Omental fat pad (tissue), 4 donors: ENCODE data around the gene SGK1. TPM values are rescaled to one million over a fixed set of nuclear protein-coding genes. Genes with fewer than 3 reads are reported as not detected.
A peak's percentile ranks its signal among the peaks of the same experiment; 100 is the strongest.

Experiments used
- ATAC-seq: fragments of 150-250 bp; one replicate; pipeline ENCODE4 v1.9.1; 2016; ENCODE audit warnings: mild to moderate bottlenecking, moderate library complexity; ENCODE audit not compliant: low FRiP score
- DNase-seq: peaks from one replicate; pipeline ENCODE4 v3.0.0-alpha.2; 2019; ENCODE audit warnings: low spot score
- total RNA-seq, 4 donors: library from RNA; depleted of rRNA; stranded (reverse); fragments of >200 nt; gene quantifications; one replicate each; pipeline ENCODE4 v1.1.0, GENCODE V29; 2016
- TF ChIP-seq, protein P1 (sequence below), 3 donors: fragments of 450-650 bp; IDR thresholded peaks; one replicate each; pipeline ENCODE4 v1.5.1; 2016 to 2017; ENCODE audit warnings: antibody characterized with exemption in 3 of 3, mild to moderate bottlenecking in 3 of 3, moderate library complexity in 2 of 3

The SGK1 gene
- total RNA-seq, 4 donors from 2014 or later, result 355 to 1,386 (median 540) TPM

DNA sequence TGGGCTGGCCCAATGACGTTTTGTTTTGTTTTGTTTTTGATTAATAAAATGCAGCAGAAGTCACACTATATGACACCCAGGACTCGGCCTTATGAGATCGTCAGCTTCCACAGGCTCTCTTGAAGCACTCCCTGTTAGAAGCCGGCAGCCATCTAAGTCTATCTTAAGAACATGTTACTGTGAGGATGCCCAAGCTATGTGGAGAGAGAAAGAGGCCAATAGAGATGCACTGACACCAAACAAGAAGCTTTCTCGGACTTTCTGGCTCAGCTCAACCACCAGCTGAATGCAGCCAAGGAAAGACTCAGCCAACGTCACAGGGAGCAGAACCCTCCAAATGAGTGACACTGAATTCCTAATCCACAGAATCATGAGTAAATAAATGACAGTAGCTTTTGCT, 14.0 kb downstream of the SGK1 start:
- DNase-seq (no peak), ATAC-seq (no peak)
- TF ChIP-seq, protein P1, sequence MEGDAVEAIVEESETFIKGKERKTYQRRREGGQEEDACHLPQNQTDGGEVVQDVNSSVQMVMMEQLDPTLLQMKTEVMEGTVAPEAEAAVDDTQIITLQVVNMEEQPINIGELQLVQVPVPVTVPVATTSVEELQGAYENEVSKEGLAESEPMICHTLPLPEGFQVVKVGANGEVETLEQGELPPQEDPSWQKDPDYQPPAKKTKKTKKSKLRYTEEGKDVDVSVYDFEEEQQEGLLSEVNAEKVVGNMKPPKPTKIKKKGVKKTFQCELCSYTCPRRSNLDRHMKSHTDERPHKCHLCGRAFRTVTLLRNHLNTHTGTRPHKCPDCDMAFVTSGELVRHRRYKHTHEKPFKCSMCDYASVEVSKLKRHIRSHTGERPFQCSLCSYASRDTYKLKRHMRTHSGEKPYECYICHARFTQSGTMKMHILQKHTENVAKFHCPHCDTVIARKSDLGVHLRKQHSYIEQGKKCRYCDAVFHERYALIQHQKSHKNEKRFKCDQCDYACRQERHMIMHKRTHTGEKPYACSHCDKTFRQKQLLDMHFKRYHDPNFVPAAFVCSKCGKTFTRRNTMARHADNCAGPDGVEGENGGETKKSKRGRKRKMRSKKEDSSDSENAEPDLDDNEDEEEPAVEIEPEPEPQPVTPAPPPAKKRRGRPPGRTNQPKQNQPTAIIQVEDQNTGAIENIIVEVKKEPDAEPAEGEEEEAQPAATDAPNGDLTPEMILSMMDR (IDR thresholded peaks at IDR 0.05), result no peak

DNA sequence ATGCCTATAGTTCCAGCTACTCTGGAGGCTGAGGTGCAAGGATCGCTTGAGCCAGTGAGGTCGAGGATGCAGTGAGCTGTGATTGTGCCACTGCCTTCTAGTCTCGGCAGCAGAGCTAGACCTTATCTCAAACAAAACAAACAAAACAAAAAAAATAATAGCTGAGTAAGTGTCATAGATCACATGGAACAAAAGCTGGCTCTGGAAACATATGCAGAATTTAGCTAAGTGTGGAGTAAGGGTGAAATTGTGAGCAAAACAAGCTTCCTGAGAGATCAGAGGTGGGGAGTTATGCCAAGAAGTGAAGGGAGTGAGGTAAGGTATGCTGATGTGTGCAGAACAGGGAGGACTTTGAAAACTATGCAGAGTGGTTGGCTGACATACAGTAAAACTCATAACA, 18.7 kb downstream of the SGK1 start:
- ATAC-seq, result peak; percentile 78
- TF ChIP-seq, protein P1 (IDR thresholded peaks at IDR 0.05), result no peak

DNA sequence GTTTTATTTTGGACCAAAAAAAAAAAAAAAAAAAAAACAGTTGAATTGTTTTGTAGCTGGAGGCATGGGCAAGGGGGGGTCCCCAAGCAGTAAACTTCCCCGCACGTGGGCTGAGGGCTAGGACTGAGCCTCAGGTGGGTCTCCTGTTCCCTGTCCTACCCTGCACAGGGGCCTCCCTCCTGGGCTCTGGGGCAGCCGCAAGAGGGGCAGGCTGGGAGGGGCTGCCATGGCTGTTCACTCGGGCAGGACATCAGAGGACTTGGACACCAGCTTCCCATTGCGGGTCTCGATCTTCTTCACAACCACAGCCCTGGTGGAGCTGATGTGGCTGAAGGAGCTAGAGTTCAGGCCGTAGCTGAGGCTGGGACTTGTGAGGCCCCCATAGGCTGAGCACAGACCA, 21.1 kb downstream of the SGK1 start:
- TF ChIP-seq, protein P1 (IDR thresholded peaks at IDR 0.05), result no peak
- no peak for ATAC-seq

More for the DNA sequence above, 18.7 kb downstream of the SGK1 start:
- no peak for DNase-seq

DNA sequence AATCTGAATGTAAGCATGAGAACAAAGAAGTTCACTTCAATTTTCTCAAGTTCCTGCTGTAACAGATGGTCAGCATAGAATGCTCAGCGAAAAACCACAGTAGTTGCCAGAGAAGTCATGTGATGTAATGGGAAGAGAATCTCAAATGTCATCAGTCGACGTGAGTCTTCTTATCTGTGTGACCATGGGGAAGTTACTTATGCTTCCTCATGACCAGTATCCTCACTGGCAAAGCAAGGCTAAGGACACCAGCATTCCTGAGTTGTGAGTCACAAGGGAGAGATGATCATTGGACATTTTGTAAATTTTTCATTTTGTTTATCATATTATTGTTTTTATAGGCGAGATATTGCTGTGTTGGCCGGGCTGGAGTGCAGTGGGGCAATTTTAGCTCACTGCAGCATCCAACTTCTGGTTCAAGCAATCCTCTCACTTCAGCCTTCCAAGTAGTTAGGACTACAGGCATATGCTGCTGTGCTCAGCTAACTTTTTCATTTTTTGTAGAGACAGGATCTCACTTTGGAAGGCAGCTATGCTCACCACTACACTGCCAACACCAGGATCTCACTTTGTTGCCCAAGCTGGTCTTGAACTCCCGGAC, 21.9 kb downstream of the SGK1 start:
- ATAC-seq (peak; percentile 77), DNase-seq (no peak)
- TF ChIP-seq, protein P1 (IDR thresholded peaks at IDR 0.05), result no peak

More for the DNA sequence above, 21.1 kb downstream of the SGK1 start:
- no peak for DNase-seq

DNA sequence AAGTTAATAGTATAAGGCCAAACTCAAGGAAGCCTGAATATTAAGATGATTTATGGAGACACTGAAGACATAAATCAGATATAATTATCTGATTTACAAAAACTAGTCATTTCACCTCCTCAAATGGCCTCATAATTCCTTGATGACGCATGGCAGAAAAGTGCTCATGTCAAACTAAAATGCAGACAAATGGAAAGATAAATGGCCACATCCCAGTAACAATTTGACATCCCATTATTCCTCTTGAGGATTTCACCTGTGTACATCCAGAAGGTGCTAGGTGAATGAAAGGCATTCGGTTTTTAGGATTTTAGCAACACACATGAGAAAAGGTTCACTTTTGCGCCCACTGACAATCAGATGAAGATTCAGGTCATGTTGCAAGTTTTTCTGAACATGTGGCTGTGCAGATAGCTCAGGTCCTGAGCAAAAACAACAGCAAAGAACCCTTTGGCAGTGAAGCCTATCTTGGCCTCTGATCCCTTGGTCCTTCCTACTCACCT, 24.2 kb downstream of the SGK1 start:
- no peak for ATAC-seq
- TF ChIP-seq, protein P1 (IDR thresholded peaks at IDR 0.05), result no peak
- DNase-seq, result no peak

DNA sequence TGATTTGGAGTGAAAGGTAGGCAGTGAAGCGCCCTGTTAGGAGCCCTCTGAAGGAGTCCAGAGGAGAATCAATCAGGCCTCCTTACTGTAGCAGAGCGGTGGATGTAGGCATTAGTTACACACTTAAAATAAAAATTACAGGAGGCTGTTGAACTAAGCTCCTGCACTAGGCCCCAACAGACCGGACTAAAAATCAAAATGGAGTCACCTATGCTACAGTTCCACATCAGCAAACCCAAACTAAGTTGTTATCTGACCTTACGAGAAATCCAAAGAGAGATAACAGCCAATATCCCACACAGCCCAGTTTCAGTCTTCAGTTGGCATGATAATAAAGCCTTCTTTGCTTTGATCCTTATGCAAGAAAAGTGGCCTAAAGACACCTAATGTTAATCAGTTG, 26.8 kb downstream of the SGK1 start:
- DNase-seq (no peak), ATAC-seq (no peak)
- TF ChIP-seq, protein P1 (IDR thresholded peaks at IDR 0.05), result no peak

DNA sequence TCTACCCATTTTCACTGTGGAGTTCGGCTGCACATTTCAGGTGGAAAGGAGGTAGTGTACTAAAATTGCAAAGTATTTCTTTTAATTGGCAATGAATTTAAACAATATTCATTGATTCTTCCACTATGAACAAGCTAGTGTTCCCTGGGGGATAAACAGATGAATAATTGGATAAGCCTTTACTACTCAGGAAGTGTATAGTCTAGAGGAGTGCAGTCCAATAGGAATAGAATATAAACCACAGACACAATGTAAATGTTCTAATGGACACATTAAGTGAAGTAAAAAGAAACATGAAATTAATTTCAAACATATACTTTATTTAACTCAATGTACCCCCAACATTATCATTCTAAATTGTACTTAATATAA, 28.7 kb downstream of the SGK1 start:
- TF ChIP-seq, protein P1 (IDR thresholded peaks at IDR 0.05), result no peak
- ATAC-seq (no peak), DNase-seq (no peak)
